ENCODE data around the gene VPS13A. TPM values are rescaled to one million over a fixed set of nuclear protein-coding genes. Genes with fewer than 3 reads are reported as not detected.

The VPS13A gene
- total and polyA plus RNA-seq, 2 of the 13 experiments (the other 11 are each of a cell fraction or from before 2014, with no cell fraction given) = 20.4 to 20.7 TPM

GRCh38 chr9:77177143-77177893 lies at the start of gene VPS13A (continued):
- TF ChIP-seq, protein P1, sequence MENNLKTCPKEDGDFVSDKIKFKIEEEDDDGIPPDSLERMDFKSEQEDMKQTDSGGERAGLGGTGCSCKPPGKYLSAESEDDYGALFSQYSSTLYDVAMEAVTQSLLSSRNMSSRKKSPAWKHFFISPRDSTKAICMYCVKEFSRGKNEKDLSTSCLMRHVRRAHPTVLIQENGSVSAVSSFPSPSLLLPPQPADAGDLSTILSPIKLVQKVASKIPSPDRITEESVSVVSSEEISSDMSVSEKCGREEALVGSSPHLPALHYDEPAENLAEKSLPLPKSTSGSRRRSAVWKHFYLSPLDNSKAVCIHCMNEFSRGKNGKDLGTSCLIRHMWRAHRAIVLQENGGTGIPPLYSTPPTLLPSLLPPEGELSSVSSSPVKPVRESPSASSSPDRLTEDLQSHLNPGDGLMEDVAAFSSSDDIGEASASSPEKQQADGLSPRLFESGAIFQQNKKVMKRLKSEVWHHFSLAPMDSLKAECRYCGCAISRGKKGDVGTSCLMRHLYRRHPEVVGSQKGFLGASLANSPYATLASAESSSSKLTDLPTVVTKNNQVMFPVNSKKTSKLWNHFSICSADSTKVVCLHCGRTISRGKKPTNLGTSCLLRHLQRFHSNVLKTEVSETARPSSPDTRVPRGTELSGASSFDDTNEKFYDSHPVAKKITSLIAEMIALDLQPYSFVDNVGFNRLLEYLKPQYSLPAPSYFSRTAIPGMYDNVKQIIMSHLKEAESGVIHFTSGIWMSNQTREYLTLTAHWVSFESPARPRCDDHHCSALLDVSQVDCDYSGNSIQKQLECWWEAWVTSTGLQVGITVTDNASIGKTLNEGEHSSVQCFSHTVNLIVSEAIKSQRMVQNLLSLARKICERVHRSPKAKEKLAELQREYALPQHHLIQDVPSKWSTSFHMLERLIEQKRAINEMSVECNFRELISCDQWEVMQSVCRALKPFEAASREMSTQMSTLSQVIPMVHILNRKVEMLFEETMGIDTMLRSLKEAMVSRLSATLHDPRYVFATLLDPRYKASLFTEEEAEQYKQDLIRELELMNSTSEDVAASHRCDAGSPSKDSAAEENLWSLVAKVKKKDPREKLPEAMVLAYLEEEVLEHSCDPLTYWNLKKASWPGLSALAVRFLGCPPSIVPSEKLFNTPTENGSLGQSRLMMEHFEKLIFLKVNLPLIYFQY (CRISPR knock-in tag; IDR thresholded peaks at IDR 0.05; ENCODE audit: borderline replicate concordance) = peak; percentile 81
- TF ChIP-seq, protein P2, sequence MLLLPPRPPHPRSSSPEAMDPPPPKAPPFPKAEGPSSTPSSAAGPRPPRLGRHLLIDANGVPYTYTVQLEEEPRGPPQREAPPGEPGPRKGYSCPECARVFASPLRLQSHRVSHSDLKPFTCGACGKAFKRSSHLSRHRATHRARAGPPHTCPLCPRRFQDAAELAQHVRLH (CRISPR knock-in tag; IDR thresholded peaks at IDR 0.05; ENCODE audit: borderline replicate concordance, low read depth) = peak; percentile 40; the same call in 1 of the 2 replicates
- 0 out of 2 replicates have a peak, but pooled peaks have one; percentile 1 for TF ChIP-seq ZBTB7B (CRISPR knock-in tag; IDR thresholded peaks at IDR 0.05)
- peak in 1 of 2 experiments; percentile 63; a peak in 1 of 4 replicates for TF ChIP-seq KLF16 (CRISPR knock-in tag; IDR thresholded peaks at IDR 0.05)
- TF ChIP-seq HDAC1 (CRISPR knock-in tag; IDR thresholded peaks at IDR 0.05) = peak; percentile 82
- TF ChIP-seq, protein P3, sequence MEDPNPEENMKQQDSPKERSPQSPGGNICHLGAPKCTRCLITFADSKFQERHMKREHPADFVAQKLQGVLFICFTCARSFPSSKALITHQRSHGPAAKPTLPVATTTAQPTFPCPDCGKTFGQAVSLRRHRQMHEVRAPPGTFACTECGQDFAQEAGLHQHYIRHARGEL (CRISPR knock-in tag; IDR thresholded peaks at IDR 0.05) = no peak
- TF ChIP-seq THYN1 (CRISPR knock-in tag; IDR thresholded peaks at IDR 0.05; ENCODE audit: borderline replicate concordance, low read depth) = no peak
- peak; percentile 63; the same call in 1 of the 2 replicates for TF ChIP-seq ZNF33B (CRISPR knock-in tag; IDR thresholded peaks at IDR 0.05)
- TF ChIP-seq MED1 (CRISPR knock-in tag; IDR thresholded peaks at IDR 0.05) = peak; percentile 67; the same call in 1 of the 2 replicates
- TF ChIP-seq NCOA1 (CRISPR knock-in tag; IDR thresholded peaks at IDR 0.05) = peak; percentile 76; the same call in 1 of the 2 replicates
- TF ChIP-seq TMF1 (CRISPR knock-in tag; IDR thresholded peaks at IDR 0.05; ENCODE audit: low read depth) = no peak
- peak; percentile 56; the same call in 1 of the 2 replicates for TF ChIP-seq GFI1 (CRISPR knock-in tag; IDR thresholded peaks at IDR 0.05; ENCODE audit: borderline replicate concordance)
- TF ChIP-seq ZNF546 (CRISPR knock-in tag; conservative IDR thresholded peaks at IDR 0.05) = 0 out of 2 replicates have a peak, but pooled peaks have one; percentile 40
- TF ChIP-seq IRX3 (CRISPR knock-in tag; IDR thresholded peaks at IDR 0.05; ENCODE audit: borderline replicate concordance, low read depth) = no peak; the same call in 1 of the 2 replicates
- peak; percentile 84 for TF ChIP-seq SP5 (CRISPR knock-in tag; IDR thresholded peaks at IDR 0.05; ENCODE audit: borderline replicate concordance, low read depth)
- TF ChIP-seq TCF7 (IDR thresholded peaks at IDR 0.05; ENCODE audit: low read depth) = no peak
- TF ChIP-seq KLF6 (CRISPR knock-in tag; IDR thresholded peaks at IDR 0.05) = peak; percentile 48
- TF ChIP-seq NR3C1 (CRISPR knock-in tag; IDR thresholded peaks at IDR 0.05) = no peak
- TF ChIP-seq PCBP2 (optimal IDR thresholded peaks at IDR 0.05; ENCODE audit: low read depth, low read length, poor library complexity, severe bottlenecking) = no peak
- TF ChIP-seq ZNF3 (CRISPR knock-in tag; IDR thresholded peaks at IDR 0.05) = no peak
- peak; percentile 46; the same call in 1 of the 2 replicates for TF ChIP-seq GATAD2A (CRISPR knock-in tag; IDR thresholded peaks at IDR 0.05)
- TF ChIP-seq ZNF350 (CRISPR knock-in tag; IDR thresholded peaks at IDR 0.05; ENCODE audit: borderline replicate concordance, low read depth) = peak; percentile 36; the same call in 1 of the 2 replicates
- TF ChIP-seq HNRNPH1 (optimal IDR thresholded peaks at IDR 0.05; ENCODE audit: low read depth, low read length) = no peak
- no peak for TF ChIP-seq BRF2 (CRISPR knock-in tag; IDR thresholded peaks at IDR 0.05)
- peak; percentile 47; the same call in 1 of the 2 replicates for TF ChIP-seq MYC (CRISPR knock-in tag; IDR thresholded peaks at IDR 0.05; ENCODE audit: borderline replicate concordance)
- no peak for TF ChIP-seq KLF12 (CRISPR knock-in tag; IDR thresholded peaks at IDR 0.05; ENCODE audit: borderline replicate concordance)

All from HepG2 (cell line).